Endothelial cell of umbilical vein (primary cell): ENCODE measurements around the gene ZNF365. TPM values are rescaled to one million over a fixed set of nuclear protein-coding genes. Genes with fewer than 3 reads are reported as not detected.

Experiments used
- BruUV-seq: library from RNA; stranded (reverse); fragments of 400-500 nt; replicated peaks from 2 replicates; lab custom pipeline; 2021; lab: Mats Ljungman, UMichigan
- CTCF ChIA-PET: fragments of 300-600, 350-600 bp; sonication (Branson Sonifier 250); formaldehyde crosslinking; loops from one replicate; lab custom pipeline; 2021; ENCODE audit warnings: antibody characterized with exemption, inconsistent platforms; lab: Charles Lee
- POLR2A ChIA-PET: fragments of 300-600, 350-600 bp; sonication (Branson Sonifier 250); formaldehyde crosslinking; loops from one replicate; lab custom pipeline; 2021; ENCODE audit warnings: antibody characterized with exemption, inconsistent platforms; lab: Charles Lee
- DNase-seq: peaks from one replicate; pipeline ENCODE4 v3.0.0-alpha.2; 2011; ENCODE audit warnings: low read depth, low spot score
- FAIRE-seq: peaks from 2 replicates; lab custom pipeline; 2011; peaks lifted over from hg19 to GRCh38; lab: Jason Lieb, UNC
- H2AFZ ChIP-seq: 2 replicates; pipeline ENCODE4 v1.6.0; 2012; ENCODE audit warnings: low read depth, low read length, control low read depth, inconsistent platforms
- H3K27ac ChIP-seq: 2 replicates; pipeline ENCODE4 v1.5.1; 2011; ENCODE audit warnings: low read depth, mild to moderate bottlenecking, control low read depth, low read length, moderate library complexity; ENCODE audit not compliant: insufficient read depth
- H3K27me3 ChIP-seq, 2 experiments: 2 replicates each; pipeline versions ENCODE4 v1.6.0 to v1.6.1; 2011; ENCODE audit warnings: low read length in 2 of 2, mixed read lengths in 1 of 2; ENCODE audit not compliant: control insufficient read depth in 2 of 2, insufficient read depth in 2 of 2
- H3K36me3 ChIP-seq, 2 experiments: 2 replicates in 1 of 2; 3 replicates in 1 of 2; pipeline ENCODE4 v1.5.1; 2011; ENCODE audit warnings: low read length in 2 of 2, mild to moderate bottlenecking in 1 of 2, moderate library complexity in 1 of 2; ENCODE audit not compliant: control insufficient read depth in 2 of 2, insufficient read depth in 2 of 2; ENCODE audit errors: extremely low read depth in 1 of 2
- H3K4me1 ChIP-seq: 3 replicates; pipeline ENCODE4 v1.5.1; 2011; ENCODE audit warnings: mild to moderate bottlenecking, low read length; ENCODE audit not compliant: control insufficient read depth, insufficient read depth; ENCODE audit errors: extremely low read depth
- H3K4me2 ChIP-seq: 2 replicates; pipeline ENCODE4 v1.6.1; 2011; ENCODE audit warnings: low read length, control low read depth, mixed read lengths; ENCODE audit not compliant: insufficient read depth
- H3K4me3 ChIP-seq, 3 experiments: fragments of 200-600 bp in 1 of 3; sonication (generic), shearing (Covaris generic) in 1 of 3; replicated peaks in 1 of 3; 2 replicates each; pipeline ENCODE4 v1.5.1; 2011 to 2016; ENCODE audit warnings: control low read depth in 3 of 3, low read length in 3 of 3, mild to moderate bottlenecking in 2 of 3, inconsistent platforms in 1 of 3, low read depth in 1 of 3, moderate library complexity in 1 of 3; ENCODE audit not compliant: insufficient read depth in 1 of 3
- H3K79me2 ChIP-seq: 2 replicates; pipeline ENCODE4 v1.6.0; 2012; ENCODE audit warnings: low read length, inconsistent platforms; ENCODE audit not compliant: control insufficient read depth, insufficient read depth
- H3K9ac ChIP-seq: replicated peaks from 2 replicates; pipeline ENCODE3; 2011; ENCODE audit warnings: low read length, control low read depth; ENCODE audit not compliant: insufficient read depth; ENCODE audit errors: extremely low read depth
- H3K9me1 ChIP-seq: replicated peaks from 3 replicates; pipeline ENCODE4 v1.6.0; 2011; ENCODE audit warnings: mild to moderate bottlenecking, low read length; ENCODE audit not compliant: control insufficient read depth, insufficient read depth; ENCODE audit errors: extremely low read depth
- H3K9me3 ChIP-seq: replicated peaks from 2 replicates; pipeline ENCODE4 v1.5.1; 2012; ENCODE audit warnings: low read length, inconsistent platforms; ENCODE audit not compliant: control insufficient read depth, insufficient read depth
- H4K20me1 ChIP-seq: replicated peaks from 2 replicates; pipeline ENCODE3; 2011; ENCODE audit warnings: mild to moderate bottlenecking, low read length; ENCODE audit not compliant: control insufficient read depth, insufficient read depth; ENCODE audit errors: extremely low read depth
- CTCF ChIP-seq, 2 donors: IDR thresholded peaks; 1 replicate in 1 of 2; 2 replicates in 1 of 2; pipeline ENCODE4 v1.5.1; 2011; ENCODE audit warnings: low read length in 2 of 2, mild to moderate bottlenecking in 2 of 2, moderate library complexity in 2 of 2, control low read depth in 1 of 2, inconsistent platforms in 1 of 2, low read depth in 1 of 2; ENCODE audit not compliant: insufficient read depth in 1 of 2; ENCODE audit errors: extremely low read depth in 1 of 2
- EZH2 ChIP-seq: IDR thresholded peaks from 2 replicates; pipeline ENCODE4 v1.6.1; 2012; ENCODE audit warnings: borderline replicate concordance, low read depth, mild to moderate bottlenecking, moderate library complexity, low read length, inconsistent platforms; ENCODE audit not compliant: severe bottlenecking
- FOS ChIP-seq: IDR thresholded peaks from 2 replicates; pipeline ENCODE4 v1.6.1; 2011; ENCODE audit warnings: mild to moderate bottlenecking, low read length, moderate library complexity, borderline replicate concordance; ENCODE audit not compliant: insufficient read depth
- GATA2 ChIP-seq: IDR thresholded peaks from 2 replicates; pipeline ENCODE4 v1.7.0; 2011; ENCODE audit warnings: low read depth, mild to moderate bottlenecking, moderate library complexity, mixed read lengths, low read length; ENCODE audit not compliant: insufficient read length, insufficient read depth
- JUN ChIP-seq: IDR thresholded peaks from 2 replicates; pipeline ENCODE4 v1.6.1; 2011; ENCODE audit warnings: borderline replicate concordance, low read depth; ENCODE audit not compliant: insufficient read length, insufficient read depth
- MAX ChIP-seq: IDR thresholded peaks from 2 replicates; pipeline ENCODE4 v1.6.1; 2011; ENCODE audit not compliant: insufficient read depth, insufficient read length
- MYC ChIP-seq: IDR thresholded peaks from one replicate; pipeline ENCODE4 v1.6.1; 2011; ENCODE audit warnings: mild to moderate bottlenecking, low read depth, low read length
- POLR2A ChIP-seq: IDR thresholded peaks from 2 replicates; pipeline ENCODE4 v1.6.1; 2012; ENCODE audit warnings: low read depth, mild to moderate bottlenecking, control low read depth, low read length
- POLR2AphosphoS5 ChIP-seq: IDR thresholded peaks from 2 replicates; pipeline ENCODE4 v1.6.1; 2012; ENCODE audit warnings: low read depth, mild to moderate bottlenecking, control low read depth, low read length, moderate library complexity; ENCODE audit not compliant: insufficient read depth
- dilution Hi-C: fragments of 300-500 bp; cut with MboI; formaldehyde crosslinking; loops from one replicate; pipeline ENCODE4 v1.15.0; 2019; ENCODE audit warnings: low sequenced_read_pairs; ENCODE audit not compliant: extremely low pct_ligation_motif_present
- intact Hi-C: fragments of 100-400 bp; cut with micrococcal nuclease; formaldehyde crosslinking; loops from one replicate; pipeline ENCODE4 v1.10.0; 2022
- polyA plus RNA-seq, 4 experiments: library from polyadenylated mRNA; depleted of rRNA in 3 of 4; stranded (reverse) in 3 of 4; unstranded in 1 of 4; fragments of >200 nt; gene quantifications; 2 replicates each; pipeline versions ENCODE4 v1.2.1 to v1.2.3, GENCODE V29; 2011 to 2012; ENCODE audit warnings: missing spikeins in 1 of 4
- total RNA-seq: library from RNA; stranded (reverse); gene quantifications from 2 replicates; pipeline ENCODE4 v1.2.3, GENCODE V29; 2021

The ZNF365 gene
- total and polyA plus RNA-seq, 2 donors (not counting 3 experiments of a cell fraction or from before 2014, with no cell fraction given): 1.3 to 2.9 TPM

GRCh38 chr10:62381385-62382102 lies 7.4 kb downstream of the ZNF365 start:
- no peak for FAIRE-seq
- Histone ChIP-seq H3K4me3 (no peak overlapping the region), H3K36me3 (no peaks in the 10 kb centered on the region), H3K4me1 (peaks cover 48% of the 10 kb centered on the region), H3K4me2 (no peak overlapping the region), H3K9ac (no peak overlapping the region), H4K20me1 (no peaks in the 10 kb centered on the region), H3K9me3 (no peaks in the 10 kb centered on the region), H2AFZ (no peak overlapping the region), H3K27ac (no peak overlapping the region), H3K27me3 (no peaks in the 10 kb centered on the region), H3K9me1 (no peaks in the 10 kb centered on the region), H3K79me2 (no peaks in the 10 kb centered on the region)
- POLR2A ChIA-PET: no interaction called here
- intact Hi-C loops (loop anchor here (5.0 kb wide), 1 partner anchor 334 kb away; no protein-coding TSS in a partner anchor), dilution Hi-C loops (no loop called here)
- no TSS peak for BruUV-seq
- CTCF ChIA-PET: no interaction called here
- TF ChIP-seq EZH2: no peak
- TF ChIP-seq CTCF (IDR thresholded peaks at IDR 0.05; ENCODE audit: extremely low read depth in 1 of 2, insufficient read depth in 1 of 2, low read depth in 1 of 2, low read length in 2 of 2): no peak
- TF ChIP-seq MYC: no peak
- DNase-seq: no peak

GRCh38 chr10:62382831-62383230 lies 8.7 kb downstream of the ZNF365 start:
- no peaks in the 10 kb centered on the region for H3K9me3 ChIP-seq
- DNase-seq: no peak
- H3K9me1 ChIP-seq: no peaks in the 10 kb centered on the region
- intact Hi-C loops: loop anchor here (5.0 kb wide), 1 partner anchor 336 kb away; no protein-coding TSS in a partner anchor
- no peaks in the 10 kb centered on the region for H4K20me1 ChIP-seq
- H2AFZ ChIP-seq: no peak overlapping the region
- H3K79me2 ChIP-seq: no peaks in the 10 kb centered on the region
- H3K4me2 ChIP-seq: no peak overlapping the region
- no peaks in the 10 kb centered on the region for H3K36me3 ChIP-seq
- no peak overlapping the region for H3K4me3 ChIP-seq
- H3K4me1 ChIP-seq: peaks cover 53% of the 10 kb centered on the region
- ChIA-PET POLR2A (no interaction called here), CTCF (interaction anchor here (0.7 kb wide), 1 partner anchor 118 kb away, joined by 3 read pairs; no protein-coding TSS in a partner anchor)
- BruUV-seq: no TSS peak
- H3K27ac ChIP-seq: no peak overlapping the region
- no peaks in the 10 kb centered on the region for H3K27me3 ChIP-seq
- no peak overlapping the region for H3K9ac ChIP-seq
- no peak for TF ChIP-seq POLR2A
- TF ChIP-seq EZH2: no peak
- TF ChIP-seq POLR2AphosphoS5: no peak
- TF ChIP-seq GATA2: no peak
- no peak for TF ChIP-seq MYC
- no peak for TF ChIP-seq FOS
- no peak for TF ChIP-seq MAX
- TF ChIP-seq JUN: no peak
- TF ChIP-seq CTCF (IDR thresholded peaks at IDR 0.05; ENCODE audit: extremely low read depth in 1 of 2, insufficient read depth in 1 of 2, low read depth in 1 of 2, low read length in 2 of 2): no peak
- FAIRE-seq: no peak
- dilution Hi-C loops: no loop called here
